ENCODE results near the gene TRRAP.

The TRRAP gene

GRCh38 chr7:98908585-98908984 lies 30.3 kb downstream of the TRRAP start:
- no peak overlapping the region for H3K4ac ChIP-seq (ENCODE audit: low read depth, low read length)
- no peak overlapping the region for H4K12ac ChIP-seq (ENCODE audit: low read depth, low read length)
- H3K79me1 ChIP-seq (ENCODE audit: low read length) = no peaks in the 10 kb centered on the region
- H2BK5ac ChIP-seq (ENCODE audit: low read depth, low read length, poor library complexity) = no peak overlapping the region
- H4K91ac ChIP-seq (ENCODE audit: low read depth, low read length) = no peak overlapping the region
- H2BK120ac ChIP-seq (ENCODE audit: insufficient read depth, low read length, poor library complexity) = no peak overlapping the region
- H3K79me2 ChIP-seq (ENCODE audit: control insufficient read depth, insufficient read depth, low read length, poor library complexity) = no peaks in the 10 kb centered on the region
- H2AK5ac ChIP-seq (ENCODE audit: low read length) = no peak overlapping the region
- H3K27ac ChIP-seq (ENCODE audit: low read depth, low read length) = no peak overlapping the region
- DNase-seq = no peak
- no peak overlapping the region for H3K4me3 ChIP-seq (ENCODE audit: low read depth, low read length)
- H3K23ac ChIP-seq (ENCODE audit: low read length) = no peak overlapping the region
- H3K36me3 ChIP-seq (ENCODE audit: control insufficient read depth in 1 of 2, insufficient read depth in 2 of 2, low read length in 2 of 2) = peaks cover 53 to 73% of the 10 kb centered on the region in 2 experiments
- H3K18ac ChIP-seq (ENCODE audit: low read length) = no peak overlapping the region
- no peaks in the 10 kb centered on the region for H3K4me1 ChIP-seq (ENCODE audit: control insufficient read depth in 1 of 2, insufficient read depth in 2 of 2, low read length in 2 of 2)
- H3K9me3 ChIP-seq (ENCODE audit: insufficient read depth, low read depth, low read length) = peaks cover 2% of the 10 kb centered on the region
- H3K9ac ChIP-seq (ENCODE audit: low read length) = no peak overlapping the region
- H2AFZ ChIP-seq (ENCODE audit: insufficient read depth, low read length, poor library complexity) = no peak overlapping the region
- no CpG with 5 or more reads among the region's 19 CpGs for WGBS (ENCODE audit: extremely low coverage, insufficient coverage, insufficient read length)
- H3K4me2 ChIP-seq (ENCODE audit: low read length) = no peak overlapping the region
- no peak overlapping the region for H3K14ac ChIP-seq (ENCODE audit: low read length)
- no peak overlapping the region for H4K8ac ChIP-seq (ENCODE audit: low read depth, low read length)
- no peak overlapping the region for H2BK12ac ChIP-seq (ENCODE audit: low read length)
- no peaks in the 10 kb centered on the region for H3K27me3 ChIP-seq (ENCODE audit: insufficient read depth, low read length)

- H3K23ac ChIP-seq (ENCODE audit: low read length) = no peak overlapping the region
- no CpG with 5 or more reads among the region's 8 CpGs for WGBS (ENCODE audit: extremely low coverage, insufficient coverage, insufficient read length)
Observed at GRCh38 chr7:98909487-98909886, 31.2 kb downstream of the TRRAP start.

GRCh38 chr7:98910427-98910826 lies 32.1 kb downstream of the TRRAP start:
- Histone ChIP-seq H2BK12ac (ENCODE audit: low read length) (no peak overlapping the region), H3K79me2 (ENCODE audit: control insufficient read depth, insufficient read depth, low read length, poor library complexity) (no peaks in the 10 kb centered on the region), H3K23ac (ENCODE audit: low read length) (no peak overlapping the region), H2AFZ (ENCODE audit: insufficient read depth, low read length, poor library complexity) (no peak overlapping the region), H3K36me3 (ENCODE audit: control insufficient read depth in 1 of 2, insufficient read depth in 2 of 2, low read length in 2 of 2) (peaks cover 43 to 66% of the 10 kb centered on the region in 2 experiments), H3K4me1 (ENCODE audit: control insufficient read depth in 1 of 2, insufficient read depth in 2 of 2, low read length in 2 of 2) (no peaks in the 10 kb centered on the region), H3K18ac (ENCODE audit: low read length) (no peak overlapping the region), H4K91ac (ENCODE audit: low read depth, low read length) (no peak overlapping the region), H3K27me3 (ENCODE audit: insufficient read depth, low read length) (no peaks in the 10 kb centered on the region), H4K8ac (ENCODE audit: low read depth, low read length) (no peak overlapping the region), H3K4me2 (ENCODE audit: low read length) (no peak overlapping the region), H3K14ac (ENCODE audit: low read length) (no peak overlapping the region), H3K9me3 (ENCODE audit: insufficient read depth, low read depth, low read length) (peaks cover 2% of the 10 kb centered on the region), H3K4me3 (ENCODE audit: low read depth, low read length) (no peak overlapping the region), H3K4ac (ENCODE audit: low read depth, low read length) (no peak overlapping the region), H2BK120ac (ENCODE audit: insufficient read depth, low read length, poor library complexity) (no peak overlapping the region), H3K79me1 (ENCODE audit: low read length) (no peaks in the 10 kb centered on the region), H2BK5ac (ENCODE audit: low read depth, low read length, poor library complexity) (no peak overlapping the region), H4K12ac (ENCODE audit: low read depth, low read length) (no peak overlapping the region), H3K9ac (ENCODE audit: low read length) (no peak overlapping the region), H2AK5ac (ENCODE audit: low read length) (no peak overlapping the region), H3K27ac (ENCODE audit: low read depth, low read length) (no peak overlapping the region)
- WGBS (ENCODE audit: extremely low coverage, insufficient coverage, insufficient read length) = no CpG with 5 or more reads among the region's 3 CpGs
- peak; percentile 10 to 64 for DNase-seq

More at GRCh38 chr7:98909487-98909886, 31.2 kb downstream of the TRRAP start:
- H3K4me1 ChIP-seq (ENCODE audit: control insufficient read depth in 1 of 2, insufficient read depth in 2 of 2, low read length in 2 of 2) = no peaks in the 10 kb centered on the region
- no peak for DNase-seq
- H4K8ac ChIP-seq (ENCODE audit: low read depth, low read length) = no peak overlapping the region
- H4K91ac ChIP-seq (ENCODE audit: low read depth, low read length) = no peak overlapping the region
- H2AFZ ChIP-seq (ENCODE audit: insufficient read depth, low read length, poor library complexity) = no peak overlapping the region
- H3K27me3 ChIP-seq (ENCODE audit: insufficient read depth, low read length) = no peaks in the 10 kb centered on the region
- no peak overlapping the region for H3K14ac ChIP-seq (ENCODE audit: low read length)
- H3K4me3 ChIP-seq (ENCODE audit: low read depth, low read length) = no peak overlapping the region
- H3K36me3 ChIP-seq (ENCODE audit: control insufficient read depth in 1 of 2, insufficient read depth in 2 of 2, low read length in 2 of 2) = peaks cover 45 to 68% of the 10 kb centered on the region in 2 experiments
- no peaks in the 10 kb centered on the region for H3K79me2 ChIP-seq (ENCODE audit: control insufficient read depth, insufficient read depth, low read length, poor library complexity)
- H3K9me3 ChIP-seq (ENCODE audit: insufficient read depth, low read depth, low read length) = peaks cover 2% of the 10 kb centered on the region
- no peak overlapping the region for H3K4ac ChIP-seq (ENCODE audit: low read depth, low read length)
- no peak overlapping the region for H4K12ac ChIP-seq (ENCODE audit: low read depth, low read length)
- H3K9ac ChIP-seq (ENCODE audit: low read length) = no peak overlapping the region
- no peak overlapping the region for H3K18ac ChIP-seq (ENCODE audit: low read length)
- H2BK5ac ChIP-seq (ENCODE audit: low read depth, low read length, poor library complexity) = no peak overlapping the region
- no peak overlapping the region for H3K27ac ChIP-seq (ENCODE audit: low read depth, low read length)
- no peak overlapping the region for H2BK12ac ChIP-seq (ENCODE audit: low read length)
- H2AK5ac ChIP-seq (ENCODE audit: low read length) = no peak overlapping the region
- no peaks in the 10 kb centered on the region for H3K79me1 ChIP-seq (ENCODE audit: low read length)
- no peak overlapping the region for H2BK120ac ChIP-seq (ENCODE audit: insufficient read depth, low read length, poor library complexity)
- H3K4me2 ChIP-seq (ENCODE audit: low read length) = no peak overlapping the region

DNA sequence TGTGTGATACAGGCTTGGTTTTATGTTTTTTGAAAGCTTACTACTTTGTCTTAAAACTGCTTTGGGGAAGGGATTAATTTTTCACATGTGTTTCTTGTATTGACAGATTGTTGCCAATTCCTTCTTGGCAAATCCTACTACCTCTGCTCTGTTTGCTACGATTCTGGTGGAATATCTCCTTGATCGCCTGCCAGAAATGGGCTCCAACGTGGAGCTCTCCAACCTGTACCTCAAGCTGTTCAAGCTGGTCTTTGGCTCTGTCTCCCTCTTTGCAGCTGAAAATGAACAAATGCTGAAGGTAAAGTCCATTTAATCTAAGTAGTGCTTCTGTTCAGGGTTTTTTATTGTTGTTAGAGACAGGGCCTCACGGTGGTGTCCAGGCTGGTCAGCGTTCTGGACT lies 33.6 kb downstream of the TRRAP start:
- no peaks in the 10 kb centered on the region for H3K4me1 ChIP-seq (ENCODE audit: control insufficient read depth in 1 of 2, insufficient read depth in 2 of 2, low read length in 2 of 2)
- no peak overlapping the region for H2AK5ac ChIP-seq (ENCODE audit: low read length)
- no peak overlapping the region for H2BK12ac ChIP-seq (ENCODE audit: low read length)
- H3K9me3 ChIP-seq (ENCODE audit: insufficient read depth, low read depth, low read length) = peaks cover 2% of the 10 kb centered on the region
- no peaks in the 10 kb centered on the region for H3K27me3 ChIP-seq (ENCODE audit: insufficient read depth, low read length)
- H3K4me3 ChIP-seq (ENCODE audit: low read depth, low read length) = no peak overlapping the region
- no peak overlapping the region for H2AFZ ChIP-seq (ENCODE audit: insufficient read depth, low read length, poor library complexity)
- H3K14ac ChIP-seq (ENCODE audit: low read length) = no peak overlapping the region
- no peak overlapping the region for H3K23ac ChIP-seq (ENCODE audit: low read length)
- no peak overlapping the region for H3K27ac ChIP-seq (ENCODE audit: low read depth, low read length)
- no CpG with 5 or more reads among the region's 5 CpGs for WGBS (ENCODE audit: extremely low coverage, insufficient coverage, insufficient read length)
- H2BK5ac ChIP-seq (ENCODE audit: low read depth, low read length, poor library complexity) = no peak overlapping the region
- H3K18ac ChIP-seq (ENCODE audit: low read length) = no peak overlapping the region
- H3K79me1 ChIP-seq (ENCODE audit: low read length) = no peaks in the 10 kb centered on the region
- H3K4me2 ChIP-seq (ENCODE audit: low read length) = no peak overlapping the region
- H4K12ac ChIP-seq (ENCODE audit: low read depth, low read length) = no peak overlapping the region
- H2BK120ac ChIP-seq (ENCODE audit: insufficient read depth, low read length, poor library complexity) = no peak overlapping the region
- H3K9ac ChIP-seq (ENCODE audit: low read length) = no peak overlapping the region
- H3K4ac ChIP-seq (ENCODE audit: low read depth, low read length) = no peak overlapping the region
- H4K91ac ChIP-seq (ENCODE audit: low read depth, low read length) = no peak overlapping the region
- no peaks in the 10 kb centered on the region for H3K79me2 ChIP-seq (ENCODE audit: control insufficient read depth, insufficient read depth, low read length, poor library complexity)
- H4K8ac ChIP-seq (ENCODE audit: low read depth, low read length) = no peak overlapping the region
- H3K36me3 ChIP-seq (ENCODE audit: control insufficient read depth in 1 of 2, insufficient read depth in 2 of 2, low read length in 2 of 2) = peaks cover 48 to 67% of the 10 kb centered on the region in 2 experiments
- DNase-seq = no peak
